Posterior cingulate gyrus (tissue), 11 donors: ENCODE data around the gene KCNG4.
A peak's percentile ranks its signal among the peaks of the same experiment; 100 is the strongest.
"Not testable (repeated sequence)": the region's sequence is repeated elsewhere in the genome, so short reads cannot be mapped to it uniquely, and the experiment has no call there.

Source experiments
- DNase-seq, 10 donors: peaks; one replicate each; pipeline versions ENCODE4 v3.0.0 to v3.0.0-alpha.2; 2020 to 2021; ENCODE audit warnings: mixed read lengths in 3 of 10
- intact Hi-C: fragments of 100-400 bp; cut with DNase I; formaldehyde crosslinking; loops from one replicate; pipeline ENCODE4 v1.15.1; 2023

KCNG4 gene

DNA sequence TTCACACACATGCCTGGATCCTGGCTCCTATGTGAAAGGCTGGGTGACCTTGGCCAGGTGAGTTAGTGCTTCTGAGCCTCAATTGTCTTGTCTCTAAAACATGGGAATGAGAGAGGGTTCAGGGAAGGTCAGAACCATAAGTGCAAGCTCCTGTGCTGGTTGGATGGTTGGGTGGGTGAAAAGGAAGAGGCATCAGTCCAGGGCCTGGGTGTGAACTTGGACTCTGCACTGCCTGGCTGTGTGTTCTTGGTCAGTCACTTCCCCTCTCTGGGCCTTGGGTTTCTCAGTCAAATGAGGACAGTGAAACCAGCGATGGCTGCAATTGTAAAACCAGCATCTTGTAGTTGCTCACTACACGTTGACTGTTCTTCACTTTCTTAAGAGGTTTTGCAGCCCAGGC lies 643 bp upstream of the KCNG4 start:
- peak in 1 of 10 donors; percentile 48 for DNase-seq

DNA sequence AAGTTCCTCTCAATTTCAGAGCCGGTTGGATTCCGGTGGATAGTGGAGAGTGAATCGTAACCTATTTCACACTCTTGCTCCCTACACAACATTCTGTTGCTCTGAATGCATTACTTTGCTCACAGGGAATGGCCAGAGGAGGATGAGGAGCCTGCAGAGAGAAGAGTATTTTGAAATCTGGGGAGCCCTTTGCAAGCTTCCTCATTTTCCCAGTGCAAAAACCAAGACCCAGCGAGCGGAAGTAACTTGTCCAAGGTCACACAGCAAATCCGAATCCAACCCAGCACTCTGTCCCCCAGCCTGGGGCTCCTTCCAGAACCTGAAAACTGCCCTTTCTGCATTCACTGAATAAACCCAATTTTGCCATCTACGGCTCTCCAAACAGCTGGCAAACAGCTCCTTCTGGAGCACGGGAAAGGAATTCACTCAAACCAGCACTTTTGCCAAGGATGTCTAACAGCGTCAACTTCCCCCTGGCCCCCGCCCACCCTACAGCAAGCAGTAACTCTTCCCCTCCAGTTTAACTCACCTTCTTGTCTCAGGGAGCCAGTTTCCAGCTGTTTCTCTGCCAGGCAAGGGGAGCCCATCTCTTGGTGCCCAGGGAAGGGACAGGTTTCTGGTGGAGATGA lies 557 bp downstream of the KCNG4 start:
- DNase-seq, result peak in 1 of 10 donors; percentile 63
- intact Hi-C loops, result no loop called here

More for the DNA sequence above, 643 bp upstream of the KCNG4 start:
- intact Hi-C loops, result no loop called here

DNA sequence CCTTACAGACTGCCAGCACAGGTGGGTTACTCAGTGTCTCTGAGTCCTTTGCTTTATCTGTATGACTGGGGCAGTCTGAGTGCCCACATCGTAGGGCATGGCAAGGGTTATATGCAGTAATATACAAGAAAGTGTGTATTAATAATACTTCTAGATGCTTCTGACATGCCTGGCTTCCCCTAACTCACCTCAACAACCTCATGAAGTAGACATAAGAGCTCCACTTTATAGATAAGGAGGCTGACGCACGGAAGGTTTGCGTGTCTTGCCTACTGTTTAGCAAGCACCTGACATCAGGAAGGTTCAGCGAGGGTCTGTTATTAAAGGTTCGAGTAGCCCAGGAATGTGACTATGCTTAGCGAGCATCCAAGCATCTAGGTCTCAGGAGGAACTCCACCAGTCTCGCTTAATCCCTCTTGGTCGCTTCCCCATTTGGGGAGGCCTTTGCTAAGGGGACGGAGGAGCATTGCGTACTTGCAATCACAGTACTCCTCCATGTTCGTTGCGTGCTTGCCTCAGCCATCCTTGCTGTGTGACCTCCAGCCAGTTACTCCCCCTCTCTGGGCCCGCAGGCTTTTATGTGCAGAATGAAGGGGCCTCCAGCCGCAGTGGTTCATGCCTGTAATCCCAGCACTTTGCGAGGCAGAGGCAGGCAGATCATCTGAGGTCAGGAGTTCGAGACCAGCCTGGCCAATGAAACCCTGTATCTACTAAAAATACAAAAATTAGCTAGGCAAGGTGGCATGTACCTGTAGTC lies 1.6 kb downstream of the KCNG4 start:
- DNase-seq, result peak in 1 of 10 donors; percentile 32
- intact Hi-C loops, result no loop called here

DNA sequence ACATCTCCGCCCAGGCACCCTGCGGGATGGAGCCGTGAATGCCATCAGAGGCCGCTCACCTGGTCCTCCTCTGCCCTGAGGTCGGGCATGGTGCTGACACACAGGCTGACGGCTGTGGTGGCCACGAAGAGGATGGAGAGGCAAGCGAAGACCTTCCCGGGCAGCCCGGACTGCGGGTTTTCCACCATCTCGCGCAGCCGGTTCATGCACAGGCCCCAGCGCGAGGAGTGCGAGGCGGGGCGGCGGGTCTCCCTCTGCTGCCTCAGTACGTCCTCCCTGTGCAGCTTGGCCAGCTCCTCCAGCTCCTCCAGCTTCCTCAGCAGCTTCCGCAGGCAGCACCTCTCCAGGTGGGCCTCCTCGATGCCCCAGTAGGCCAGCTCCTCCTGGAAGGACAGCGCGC lies 3.1 kb downstream of the KCNG4 start:
- DNase-seq, result peak in 1 of 10 donors; percentile 75
- intact Hi-C loops, result no loop called here

DNA sequence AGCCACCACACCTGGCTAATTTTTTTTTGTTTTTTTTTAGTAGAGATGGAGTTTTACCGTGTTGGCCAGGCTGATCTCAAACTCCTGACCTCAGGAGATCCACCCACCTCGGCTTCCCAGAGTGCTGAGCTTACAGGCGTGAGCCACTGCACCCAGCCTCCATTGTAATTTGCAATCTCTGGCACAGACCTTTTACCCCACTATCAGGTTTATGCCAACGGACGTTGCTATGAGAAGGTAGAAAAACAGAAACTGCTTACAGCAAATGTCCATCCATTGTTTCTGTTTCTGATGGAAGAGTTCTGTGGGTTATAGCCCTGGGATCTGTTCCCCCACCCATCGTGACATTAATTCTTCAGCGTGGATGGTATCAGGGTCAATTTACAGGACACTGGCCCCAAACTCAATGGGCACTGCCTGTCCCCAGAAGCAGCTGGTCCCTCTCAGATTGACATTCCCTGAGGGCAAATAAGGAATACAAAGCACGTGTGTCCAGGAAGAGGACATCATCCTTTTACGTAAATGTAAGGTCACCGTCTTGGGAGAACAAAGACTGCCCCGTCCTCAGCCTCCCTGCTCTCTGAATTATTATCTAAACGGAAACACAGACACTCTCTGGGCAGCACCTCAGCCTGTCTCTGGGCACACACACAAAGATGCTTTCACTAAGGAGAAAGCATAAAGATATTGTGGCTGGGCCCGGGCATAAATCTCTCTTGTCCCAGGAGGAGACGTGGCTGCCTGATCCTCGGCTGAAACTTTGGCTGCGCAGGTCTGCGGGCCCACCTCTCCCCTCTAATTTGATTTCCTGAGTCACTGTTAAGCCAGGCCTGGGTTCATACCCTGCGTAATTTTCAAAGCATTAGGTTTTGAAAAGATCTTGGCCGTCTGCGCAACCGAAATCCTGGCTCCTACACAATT lies 5.2 kb downstream of the KCNG4 start:
- peak in 1 of 10 donors; percentile 65 for DNase-seq
- intact Hi-C loops, result no loop called here

DNA sequence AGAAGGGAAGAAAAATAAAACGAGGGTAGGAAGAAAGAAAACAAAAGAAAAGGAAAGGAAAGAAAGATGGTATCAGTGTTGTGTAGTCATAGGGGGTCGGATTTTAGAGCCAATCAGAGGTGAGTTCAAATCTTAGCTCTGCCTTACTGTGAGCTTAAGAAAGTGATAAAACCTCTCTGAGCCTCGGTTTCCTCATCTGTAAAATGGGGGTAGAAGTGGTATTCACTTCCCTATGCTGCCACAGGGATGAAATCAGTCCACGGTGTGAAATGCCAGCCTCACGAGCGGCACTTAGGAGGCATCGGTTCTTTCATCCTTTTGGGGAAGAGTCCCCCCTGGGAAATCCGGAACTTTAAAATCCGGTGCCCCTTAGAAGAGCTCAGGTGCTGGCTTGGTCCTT lies 6.1 kb downstream of the KCNG4 start:
- intact Hi-C loops, result no loop called here
- DNase-seq, result no peak

DNA sequence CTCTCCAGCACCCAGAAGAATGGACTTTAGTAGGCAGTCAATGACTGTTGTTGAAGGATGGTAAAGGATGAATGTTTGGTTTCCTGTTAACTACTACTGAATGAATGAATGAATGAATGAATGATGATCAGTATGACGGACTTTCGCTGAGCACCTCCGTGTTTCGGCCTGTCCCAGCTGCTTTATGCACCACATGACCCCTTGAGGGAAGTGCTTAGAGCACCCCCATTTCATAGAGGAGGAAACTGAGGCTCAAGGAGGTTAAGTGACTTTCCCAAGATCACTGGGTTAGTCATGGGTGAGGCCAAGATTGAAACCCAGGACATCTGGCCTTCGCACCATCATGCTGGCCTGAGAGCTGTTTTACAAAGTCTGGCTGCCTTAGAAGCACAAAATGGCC lies 6.8 kb downstream of the KCNG4 start:
- DNase-seq, result peak in 1 of 10 donors; percentile 13
- intact Hi-C loops, result no loop called here

DNA sequence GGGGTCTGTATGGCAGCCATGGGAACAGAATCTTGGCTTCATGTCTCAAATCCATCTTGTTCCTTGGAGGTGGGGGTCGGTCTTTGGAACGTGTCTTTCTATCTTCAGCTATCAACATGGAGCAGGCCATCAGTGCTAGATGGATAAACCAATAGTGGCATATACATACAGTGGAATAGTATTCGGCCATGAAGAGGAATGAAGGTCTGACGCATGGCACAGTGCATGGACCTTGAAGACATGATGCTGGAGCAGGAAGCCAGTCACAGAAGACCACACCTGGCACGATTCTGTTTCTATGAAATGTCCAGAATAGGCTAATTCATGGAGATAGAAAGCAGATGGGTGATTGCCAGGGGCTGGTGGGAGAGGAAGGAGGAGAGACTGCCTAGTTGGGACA lies 7.8 kb downstream of the KCNG4 start:
- intact Hi-C loops, result no loop called here
- peak in 1 of 10 donors; percentile 16 for DNase-seq

DNA sequence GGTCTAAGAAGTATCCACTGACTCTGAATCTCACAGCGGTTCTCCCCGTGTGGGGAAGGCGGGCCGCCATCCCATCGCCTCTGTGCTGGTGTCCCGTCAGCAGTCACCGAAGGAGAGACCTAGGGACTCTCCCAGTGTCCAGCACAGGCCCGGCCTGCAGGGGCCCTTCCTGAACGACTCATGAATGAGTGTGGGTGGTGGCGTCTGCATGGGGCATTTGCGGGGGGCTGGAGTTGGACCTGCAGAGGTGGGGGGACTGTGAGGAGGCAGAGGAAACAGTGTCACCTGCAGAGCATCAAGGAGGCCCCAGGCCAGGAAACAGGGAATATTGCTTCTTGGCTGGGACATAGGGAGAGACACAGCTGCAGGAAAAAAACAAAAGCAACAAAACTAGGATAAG lies 10.3 kb downstream of the KCNG4 start:
- intact Hi-C loops, result no loop called here
- DNase-seq, result no peak

DNA sequence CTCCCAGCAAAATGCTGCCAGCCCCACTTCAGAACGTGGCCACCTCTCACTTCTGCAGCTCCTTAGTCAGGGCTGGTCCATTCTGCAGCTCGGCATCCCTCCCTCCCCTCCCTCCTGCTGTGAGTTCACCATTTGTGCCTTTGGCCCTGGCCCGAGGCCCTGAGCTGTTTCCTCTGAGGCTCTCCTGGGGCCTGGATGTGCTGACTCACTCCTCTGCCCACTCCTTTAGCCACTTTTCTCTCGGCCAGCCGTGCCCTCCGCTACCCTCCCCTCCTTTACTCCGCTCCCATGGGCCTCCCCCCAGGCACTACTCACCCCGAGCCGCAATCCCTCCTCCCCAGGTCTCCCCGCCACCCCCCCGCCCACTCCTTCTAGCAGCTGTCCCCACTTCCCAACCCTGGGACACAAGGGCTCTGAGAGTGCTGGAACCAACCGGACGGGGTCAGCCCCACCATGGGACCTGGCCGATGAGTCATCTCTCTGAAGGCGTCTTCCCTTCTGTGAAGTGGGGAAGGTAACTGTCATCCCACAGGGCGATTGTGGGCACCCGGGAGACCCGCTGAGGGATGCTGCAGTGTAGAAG lies 11.5 kb downstream of the KCNG4 start:
- peak in 5 of 10 donors; percentile 15 to 87 (median 32) for DNase-seq
- intact Hi-C loops, result no loop called here

DNA sequence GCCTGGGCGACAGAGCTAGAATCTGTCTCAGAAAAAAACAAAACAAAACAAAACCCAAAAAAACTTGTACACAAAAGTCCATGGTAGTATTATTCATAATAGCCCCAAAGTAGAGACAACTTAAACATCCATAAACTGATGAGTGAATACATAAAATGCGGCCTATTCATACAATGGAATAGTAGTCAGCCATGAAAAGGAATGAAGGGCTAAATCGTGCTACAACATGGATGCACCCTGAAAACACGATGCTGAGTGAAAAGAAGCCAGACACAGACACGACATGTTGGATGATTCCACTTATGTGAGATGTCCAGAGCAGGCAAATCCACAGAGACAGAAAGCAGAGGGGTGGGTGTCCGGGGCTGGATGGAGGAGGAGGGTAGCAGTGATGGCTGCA lies 12.3 kb downstream of the KCNG4 start:
- intact Hi-C loops, result no loop called here
- no peak for DNase-seq

DNA sequence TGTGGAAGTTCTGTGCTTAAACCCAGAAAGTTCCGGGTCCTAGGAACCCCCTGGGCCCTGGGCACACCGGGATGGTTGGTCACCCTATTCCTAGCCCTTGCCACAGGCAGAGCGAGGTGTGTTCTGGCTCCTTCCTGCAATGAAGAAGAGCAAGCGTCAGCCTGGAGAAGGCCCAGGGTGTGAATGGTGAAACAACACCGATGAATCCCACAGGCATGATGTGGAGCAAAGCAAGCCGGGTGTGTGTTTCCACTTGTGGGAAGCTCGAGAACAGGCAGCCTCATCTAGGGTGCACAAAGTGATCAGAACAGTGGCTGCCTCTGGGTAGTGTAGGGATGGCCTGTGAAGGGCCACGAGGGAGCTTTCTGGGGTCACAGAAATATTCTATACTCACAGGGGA lies 13.8 kb downstream of the KCNG4 start:
- DNase-seq, result no peak
- intact Hi-C loops, result no loop called here

DNA sequence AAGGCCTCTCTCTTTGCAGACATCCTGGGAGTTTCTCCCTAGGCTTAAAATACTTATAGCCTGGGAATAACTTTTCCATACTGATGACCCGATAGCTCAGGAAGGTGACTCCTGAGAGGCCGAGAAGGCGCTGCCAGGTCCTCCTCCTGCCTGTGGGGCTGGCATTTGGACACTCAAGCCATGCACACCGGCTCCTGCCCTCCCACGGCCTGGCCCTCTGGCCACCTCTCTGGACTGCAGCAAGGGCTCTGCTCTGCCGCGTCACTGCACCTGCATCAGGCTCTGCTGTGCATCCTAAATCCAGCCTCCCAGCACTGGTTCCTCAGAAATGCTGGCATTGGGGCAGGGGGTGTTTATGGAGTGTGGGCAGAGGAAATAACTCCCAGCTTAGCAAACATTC lies 14.2 kb downstream of the KCNG4 start:
- DNase-seq, result no peak
- intact Hi-C loops, result no loop called here

DNA sequence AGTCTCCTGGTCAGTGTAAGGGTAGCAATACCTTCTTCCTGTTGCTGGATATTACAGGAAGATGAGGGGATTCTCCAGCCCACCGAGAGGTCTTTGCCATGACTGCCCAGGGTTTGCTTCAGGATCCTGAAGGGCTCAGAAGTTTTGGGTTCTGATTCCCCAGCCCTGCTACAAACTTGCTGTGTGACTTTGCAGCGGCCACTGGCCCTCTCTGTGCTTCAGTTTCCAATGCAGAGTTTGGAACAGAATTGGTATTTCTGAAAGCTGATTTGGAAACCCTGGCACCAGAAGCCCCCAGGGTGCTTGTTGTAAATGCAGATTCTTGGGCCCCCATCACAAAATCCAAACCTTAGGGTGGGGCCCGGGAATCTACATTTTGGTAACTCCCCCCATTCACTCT lies 14.7 kb downstream of the KCNG4 start:
- intact Hi-C loops, result no loop called here
- no peak for DNase-seq

DNA sequence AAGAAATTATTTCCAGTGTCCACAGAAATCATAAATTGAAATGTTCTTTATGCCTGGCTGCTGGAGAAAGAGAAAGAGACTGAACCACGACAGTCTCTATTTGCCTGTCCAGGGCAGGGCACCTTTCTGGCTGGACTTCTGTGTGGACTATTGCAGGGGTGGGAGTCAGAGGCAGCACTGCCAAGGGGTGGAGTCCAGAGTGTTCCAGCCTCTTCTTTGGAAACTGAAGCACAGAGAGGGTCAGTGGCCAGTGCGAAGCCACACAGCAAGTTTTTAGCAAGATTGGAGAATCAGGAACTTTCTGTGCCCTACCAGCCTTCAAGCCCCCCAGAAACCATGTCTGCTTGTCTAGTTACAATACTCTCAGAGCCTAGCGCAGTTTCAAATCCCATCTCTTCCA lies 15.3 kb downstream of the KCNG4 start:
- DNase-seq, result peak in 1 of 10 donors; percentile 9
- intact Hi-C loops, result no loop called here

DNA sequence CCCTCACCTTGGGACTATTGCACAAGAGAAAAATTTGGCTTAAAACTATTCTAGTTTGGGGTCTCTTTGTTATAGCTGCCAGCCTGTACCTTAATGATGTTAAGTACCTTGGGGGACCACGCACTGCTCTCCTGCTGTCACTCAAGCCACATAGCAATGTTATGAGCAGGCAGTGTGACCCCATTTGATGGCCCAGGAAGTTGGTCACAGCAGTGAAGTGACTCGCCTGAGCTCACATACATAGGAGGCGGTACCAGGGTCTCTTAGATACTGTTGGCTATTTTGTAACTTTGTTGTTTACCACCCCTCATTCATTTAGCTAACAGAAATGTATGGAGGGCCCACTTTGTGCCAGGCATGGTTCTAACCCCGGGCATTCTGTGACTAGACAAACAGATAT lies 16.4 kb downstream of the KCNG4 start:
- no peak for DNase-seq
- intact Hi-C loops, result no loop called here

DNA sequence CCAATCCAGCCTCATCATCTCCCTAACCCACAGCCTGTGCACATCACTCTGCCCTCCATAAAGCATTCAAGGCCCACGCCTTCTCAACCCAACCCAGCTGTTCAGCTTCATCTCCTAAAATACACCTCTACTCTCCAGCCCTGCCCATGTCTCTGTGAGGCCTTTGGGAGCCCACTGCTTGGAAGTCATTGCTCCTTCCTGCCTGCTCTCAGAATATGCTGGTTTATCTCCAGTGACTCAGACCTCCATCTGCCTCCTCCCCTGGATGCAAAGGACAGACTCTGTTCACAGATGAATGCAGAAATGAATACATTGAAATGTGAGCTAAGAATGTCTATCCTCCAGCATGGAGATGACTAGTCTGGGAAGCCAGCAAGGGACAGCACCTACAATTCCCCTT lies 19.0 kb downstream of the KCNG4 start:
- DNase-seq, result no peak
- intact Hi-C loops, result no loop called here

DNA sequence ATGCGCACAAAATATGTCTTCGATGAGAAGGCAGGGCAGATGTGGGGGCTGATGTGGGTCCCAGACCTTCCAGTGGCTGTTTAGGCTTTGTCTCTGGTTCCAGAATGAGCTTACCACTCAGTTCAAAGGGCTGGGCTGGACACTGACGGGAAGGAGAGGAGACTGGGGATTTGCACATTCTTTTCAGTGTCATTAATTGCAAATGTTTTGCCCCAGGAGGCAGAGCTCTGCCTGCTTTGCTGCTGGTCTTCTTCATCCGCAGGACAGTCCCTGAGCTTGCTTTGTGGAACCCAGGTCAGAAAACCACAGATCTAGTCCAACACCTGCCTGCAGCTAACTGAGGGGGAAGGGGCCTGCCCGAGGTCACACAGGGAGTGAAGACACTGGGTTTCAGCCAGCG lies 20.9 kb downstream of the KCNG4 start:
- DNase-seq, result peak in 1 of 10 donors; percentile 6
- intact Hi-C loops, result no loop called here

DNA sequence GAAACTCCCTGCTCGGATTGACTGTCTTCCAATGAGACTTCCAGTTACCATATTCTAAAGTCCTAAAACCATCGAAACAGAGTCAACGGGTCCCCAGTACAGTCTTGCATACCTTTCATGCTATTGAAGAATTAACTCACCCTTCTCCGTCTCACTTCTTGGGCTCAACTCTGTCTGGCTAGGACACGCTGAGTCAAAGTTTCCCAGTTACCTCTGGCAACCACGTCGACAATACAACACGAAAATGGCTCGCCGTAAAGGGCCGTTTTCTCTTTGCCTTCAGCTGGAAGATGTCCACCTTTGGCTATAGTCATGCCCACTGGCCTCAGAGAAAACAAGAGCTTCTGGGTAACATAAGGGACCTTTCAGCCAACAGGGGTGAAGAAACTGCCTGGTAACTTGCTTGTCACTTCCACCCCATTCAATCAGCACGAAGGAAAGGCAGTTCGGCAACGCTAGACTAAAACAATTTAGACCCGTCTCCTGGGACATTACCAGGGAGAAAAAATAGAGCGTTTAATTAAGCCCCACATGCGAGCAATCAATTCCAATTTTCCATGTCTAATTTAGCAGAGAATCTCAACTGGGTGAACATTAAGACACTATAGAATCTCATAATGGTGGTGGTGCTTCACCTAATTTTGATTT lies 21.5 kb downstream of the KCNG4 start:
- peak in 1 of 10 donors; percentile 18 for DNase-seq
- intact Hi-C loops, result no loop called here

DNA sequence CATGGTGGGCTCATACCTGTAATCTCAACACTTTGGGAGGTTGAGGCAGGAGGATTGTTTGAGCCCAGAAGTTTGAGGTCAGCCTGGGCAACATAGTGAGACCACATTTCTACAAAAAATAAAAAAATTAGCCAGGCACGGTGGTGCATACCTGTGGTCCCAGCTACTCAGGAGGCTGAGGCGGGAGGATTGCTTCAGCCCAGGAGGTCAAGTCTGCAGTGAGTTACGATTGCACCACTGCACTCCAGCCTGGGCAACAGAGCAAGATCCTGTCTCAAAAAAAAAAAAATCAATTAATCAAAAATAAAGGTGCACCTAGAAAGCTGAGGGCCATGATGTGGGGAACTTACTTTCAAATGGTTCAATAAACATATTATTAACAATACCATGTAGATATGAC lies 23.7 kb downstream of the KCNG4 start:
- DNase-seq, result peak in 1 of 10 donors; percentile 46
- intact Hi-C loops, result not testable (repeated sequence)
